Stimulated activated CD4-positive, alpha-beta T cell treated with anti-CD3 and anti-CD28 coated beads, Interleukin-1b, Interleukin-23, amount 100 ng/mL, for 4 hours (primary cell): ENCODE results near the gene MYH2.
"Not testable (repeated sequence)": the region's sequence is repeated elsewhere in the genome, so short reads cannot be mapped to it uniquely, and the experiment has no call there.

ENCODE experiments used
- DNase-seq, 2 donors: peaks; one replicate each; pipeline ENCODE4 v3.0.0-alpha.2; 2020; ENCODE audit warnings: low read depth in 2 of 2

The MYH2 gene

DNA sequence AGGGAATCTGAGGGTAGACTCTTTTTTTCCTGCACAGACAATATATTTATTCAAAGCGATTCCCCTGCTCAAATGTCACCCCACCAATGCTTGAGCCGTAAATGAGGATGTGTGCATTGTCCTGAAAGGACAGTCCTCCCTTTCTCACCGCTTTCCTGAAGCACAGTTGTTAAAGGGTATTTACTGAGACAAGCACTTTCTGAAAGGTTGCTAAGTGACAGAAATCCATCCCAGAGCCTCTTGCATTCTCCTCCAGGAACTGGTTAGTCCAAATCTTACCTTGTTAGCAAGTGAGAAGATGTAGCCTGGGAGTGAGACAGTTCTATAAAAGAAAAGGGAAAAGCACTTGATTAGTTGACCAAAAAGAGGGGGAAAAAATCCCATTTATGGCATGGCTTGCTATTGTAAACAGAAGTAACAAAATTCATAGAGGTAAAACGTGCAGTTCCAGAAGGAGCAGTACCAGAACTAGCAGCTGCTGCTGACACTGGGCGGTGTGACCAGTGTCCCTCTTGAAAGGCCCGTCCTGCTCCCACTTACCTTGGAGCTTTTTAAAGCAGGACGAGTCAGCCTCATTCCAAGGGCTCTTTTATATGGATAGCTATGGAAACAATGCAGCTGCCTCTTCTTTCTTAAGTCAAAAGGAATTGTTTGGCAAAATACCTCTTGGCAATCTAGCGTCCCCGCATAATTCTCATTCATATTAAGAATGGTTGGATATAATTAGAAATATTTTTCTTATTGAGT, at the start of gene MYH2:
Gene MYH2 (minus strand): TSS at position 563 of the 747 bp plus-strand sequence. CDS start 1,738 bp downstream, outside the sequence.
- no peak for DNase-seq

- no peak for DNase-seq
Observed at GRCh38 chr17:10598621-10599020, 49.2 kb upstream of the MYH2 start.

GRCh38 chr17:10589553-10590145, 40.2 kb upstream of the MYH2 start:
- DNase-seq, result no peak

GRCh38 chr17:10585529-10585928, 36.1 kb upstream of the MYH2 start:
- DNase-seq, result no peak

GRCh38 chr17:10583834-10584233, 34.4 kb upstream of the MYH2 start:
- no peak for DNase-seq

- DNase-seq, result no peak
Observed at GRCh38 chr17:10579270-10579669, 29.8 kb upstream of the MYH2 start.

DNA sequence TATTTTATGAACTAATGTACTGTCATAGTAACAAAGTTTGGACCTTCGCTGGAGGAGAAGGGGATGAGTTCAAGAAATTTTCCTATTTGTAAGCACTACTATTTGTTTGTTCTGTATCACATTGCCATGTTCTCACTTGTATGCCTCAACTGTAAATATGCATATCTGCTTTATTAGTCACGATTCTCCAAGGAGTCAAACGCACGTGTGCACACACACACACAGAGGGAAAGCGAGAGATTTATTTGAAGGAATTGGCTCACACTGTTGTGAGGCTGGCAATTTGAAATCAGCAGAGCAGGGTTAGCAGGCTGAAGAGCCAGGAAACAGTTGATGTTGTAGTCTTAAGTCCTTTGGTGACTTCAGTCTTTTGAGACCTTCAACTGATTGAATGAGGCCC, 24.9 kb upstream of the MYH2 start:
- no peak for DNase-seq

DNA sequence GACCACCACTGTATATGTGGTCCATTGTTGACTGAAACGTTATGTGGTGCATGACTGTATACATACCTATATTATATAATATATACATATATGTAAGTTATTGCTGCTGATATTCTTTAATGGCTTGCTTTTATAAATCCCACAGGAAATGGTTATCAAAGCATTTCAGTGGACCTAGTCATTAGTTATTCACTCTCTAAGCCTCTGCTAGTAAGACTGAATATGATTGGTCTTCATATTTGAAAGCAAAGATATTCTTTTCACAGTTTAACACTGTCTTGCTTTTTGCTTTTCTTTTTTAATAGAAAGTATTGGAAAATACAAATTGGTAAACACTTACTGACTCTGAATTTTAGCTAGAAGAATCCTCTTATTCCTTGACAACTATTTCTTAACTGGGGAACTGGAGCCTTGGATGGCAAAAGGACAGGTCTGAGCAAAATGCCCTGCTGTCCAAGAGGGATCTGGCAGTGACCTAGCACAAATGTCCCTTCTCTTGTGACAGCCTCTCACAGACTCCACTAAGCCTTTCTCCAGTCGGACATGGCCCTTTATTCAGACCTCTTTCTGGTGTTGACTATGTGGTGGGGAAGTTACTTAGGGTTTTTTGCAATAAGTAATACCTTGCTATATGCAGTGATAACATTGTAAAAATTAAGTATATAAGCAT, 14.7 kb upstream of the MYH2 start:
- no peak for DNase-seq

DNA sequence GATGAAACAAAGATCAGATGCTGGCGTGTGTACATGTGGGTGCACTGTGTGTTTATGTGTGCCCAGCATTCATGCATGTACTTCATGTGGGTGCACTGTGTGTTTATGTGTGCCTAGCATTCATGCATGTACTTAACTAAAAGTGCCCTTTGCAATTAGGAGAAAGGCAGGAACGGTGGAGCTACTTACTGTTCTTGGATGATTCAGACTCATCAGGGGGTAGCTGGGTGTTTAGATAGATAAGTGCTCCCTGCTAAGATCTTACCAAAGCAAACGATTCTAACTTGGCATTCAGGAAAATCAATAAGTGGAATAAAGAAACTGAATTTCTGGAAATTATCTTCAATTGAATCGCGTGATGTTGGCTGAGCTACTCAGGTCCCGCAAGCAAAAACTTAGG, 8.6 kb upstream of the MYH2 start:
- no peak for DNase-seq

DNA sequence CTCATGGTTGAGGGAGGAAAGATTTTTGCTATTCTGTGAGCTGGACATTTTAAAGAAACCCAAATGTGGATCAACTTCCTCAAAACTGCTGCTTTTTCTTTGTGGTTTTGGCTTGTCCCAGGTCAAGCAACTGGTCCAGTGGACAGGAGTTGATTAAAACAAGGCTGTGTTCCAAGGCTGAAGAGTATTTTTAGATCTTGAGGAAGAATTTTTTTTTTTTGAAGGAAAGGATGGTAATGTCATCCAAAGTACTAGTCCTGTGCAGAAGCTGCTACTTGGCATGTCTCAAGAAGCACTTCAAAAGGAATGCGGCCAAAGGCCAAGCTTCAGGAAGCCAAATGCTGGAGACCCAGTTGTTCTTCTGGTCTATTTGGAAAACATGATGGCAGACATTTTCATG, 8.0 kb upstream of the MYH2 start:
- DNase-seq, result no peak

- DNase-seq, result no peak
Observed at GRCh38 chr17:10556301-10557005, 7.0 kb upstream of the MYH2 start.

DNA sequence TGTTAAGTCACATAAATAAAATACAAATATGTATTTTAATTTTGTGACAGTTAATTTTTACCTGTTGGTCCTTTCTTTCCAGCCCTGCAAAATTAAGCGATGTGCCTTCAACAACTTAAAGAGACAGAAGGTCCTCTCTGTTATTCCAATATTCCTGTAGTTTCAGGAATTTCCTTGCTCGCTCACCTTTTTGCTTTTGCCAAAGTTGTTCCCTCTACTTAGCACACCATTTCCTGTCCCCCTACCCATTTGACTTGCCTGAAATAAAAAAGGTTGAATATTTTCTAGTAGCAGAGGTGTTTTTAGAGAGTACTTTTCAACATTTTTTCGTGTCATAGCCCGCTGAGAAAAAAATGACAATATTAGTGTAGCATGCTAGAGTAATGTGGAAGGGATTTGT, 556 bp upstream of the MYH2 start:
- DNase-seq, result no peak

GRCh38 chr17:10547351-10547750, 2.1 kb downstream of the MYH2 start:
- DNase-seq, result no peak

DNA sequence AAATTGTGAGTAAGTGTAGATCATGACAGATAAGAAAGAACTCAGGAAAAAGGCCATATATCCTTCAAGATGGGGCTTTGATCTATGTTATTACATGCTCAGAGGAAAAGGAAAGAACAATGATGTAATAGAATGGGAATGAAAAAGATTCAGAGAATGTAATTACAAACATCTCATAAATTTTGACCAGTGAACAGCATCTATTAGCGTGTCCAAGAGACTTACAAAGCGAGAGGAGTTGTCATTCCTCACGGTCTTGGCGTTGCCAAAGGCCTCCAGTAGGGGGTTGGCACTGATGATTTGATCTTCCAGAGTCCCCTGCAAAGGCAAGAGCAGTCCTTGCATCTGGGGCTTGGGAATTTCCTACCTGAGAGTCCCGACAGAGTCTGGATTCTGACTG, 6.0 kb downstream of the MYH2 start:
- not testable (repeated sequence) for DNase-seq

DNA sequence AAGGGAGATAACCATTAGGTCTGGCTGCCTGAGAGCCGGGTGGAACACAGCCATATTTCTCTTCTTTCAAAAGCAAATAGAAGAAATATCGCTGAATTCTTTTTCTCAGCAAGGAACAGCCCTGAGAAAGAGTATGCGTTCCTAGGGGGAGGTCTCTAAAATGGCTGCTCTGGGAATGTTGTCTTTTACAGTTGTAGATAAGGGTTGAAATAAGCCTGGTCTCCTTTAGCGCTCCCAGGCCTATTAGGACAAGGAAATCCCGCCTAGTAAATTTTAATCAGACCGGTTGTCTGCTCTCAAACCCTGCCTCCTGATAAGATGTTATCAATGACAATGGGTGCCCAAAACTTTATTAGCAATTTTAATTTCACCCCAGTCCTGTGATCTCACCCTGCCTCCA, 8.3 kb downstream of the MYH2 start:
- not testable (repeated sequence) for DNase-seq

GRCh38 chr17:10532026-10532425, 17.4 kb downstream of the MYH2 start:
- DNase-seq, result no peak

GRCh38 chr17:10527419-10527818, 22.0 kb downstream of the MYH2 start:
- no peak for DNase-seq

- no peak for DNase-seq
Observed at GRCh38 chr17:10526517-10526916, 22.9 kb downstream of the MYH2 start.

DNA sequence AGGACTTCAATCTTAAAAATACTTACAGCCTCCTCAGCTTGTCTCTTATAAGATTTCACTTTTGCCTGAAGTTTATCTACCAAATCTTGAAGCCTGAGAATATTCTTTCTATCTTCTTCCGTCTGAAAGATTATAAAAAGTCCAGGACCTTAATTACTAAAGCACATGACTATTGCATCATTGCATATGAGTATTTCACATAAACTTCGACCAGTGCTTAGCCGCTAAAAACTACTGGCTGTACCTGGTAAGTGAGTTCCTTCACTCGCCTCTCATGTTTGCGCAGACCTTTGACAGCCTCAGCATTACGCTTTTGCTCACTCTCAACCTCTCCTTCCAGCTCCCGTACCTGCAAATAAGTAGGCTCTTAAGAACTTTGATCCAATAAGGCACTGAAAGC, 26.4 kb downstream of the MYH2 start:
- no peak for DNase-seq

DNA sequence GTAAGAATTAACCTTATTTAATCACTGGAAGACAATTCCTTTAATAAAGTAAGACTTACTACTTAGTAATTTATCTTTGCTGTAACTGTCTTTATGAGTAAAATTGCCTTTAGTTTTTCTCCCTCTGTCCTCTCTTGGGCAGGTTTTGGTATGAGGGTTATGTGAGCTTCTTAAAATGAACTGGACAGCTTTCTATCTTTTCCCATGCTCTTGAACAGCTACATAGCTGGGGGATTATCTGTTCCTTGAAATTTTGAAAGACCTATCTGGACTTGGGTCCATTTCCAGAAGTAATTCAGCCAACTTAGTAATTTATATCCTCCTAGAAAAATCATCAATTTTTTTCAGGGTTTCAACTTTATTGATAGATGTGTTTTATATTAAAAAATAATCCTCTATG, 27.5 kb downstream of the MYH2 start:
- DNase-seq, result no peak

- no peak for DNase-seq
Observed at GRCh38 chr17:10518271-10519037, 31.0 kb downstream of the MYH2 start, which contains the start of gene MYH1. Gene MYH1 (minus strand): TSS chr17:10518542. CDS start chr17:10516642, 1,900 bp downstream.

- DNase-seq, result no peak
Observed at GRCh38 chr17:10516638-10517037, 32.8 kb downstream of the MYH2 start.
